Neuron (in vitro differentiated cells): Measurements from ENCODE around the gene ELL2.

Experiments used
- H2AFZ ChIP-seq: one replicate; pipeline ENCODE4 v1.6.1; 2013; ENCODE audit warnings: low read depth, mild to moderate bottlenecking, inconsistent platforms, low read length, moderate library complexity
- H3K27me3 ChIP-seq: one replicate; pipeline ENCODE4 v1.6.1; 2013; ENCODE audit warnings: low read length; ENCODE audit not compliant: insufficient read depth
- H3K36me3 ChIP-seq: one replicate; pipeline ENCODE4 v1.6.1; 2013; ENCODE audit warnings: low read length; ENCODE audit not compliant: insufficient read depth
- H3K4me1 ChIP-seq: one replicate; pipeline ENCODE4 v1.6.1; 2013; ENCODE audit warnings: low read length; ENCODE audit not compliant: insufficient read depth
- H3K4me3 ChIP-seq: 2 replicates; pipeline ENCODE4 v1.5.1; 2013; ENCODE audit warnings: mild to moderate bottlenecking, low read length, moderate library complexity
- H3K9me3 ChIP-seq: one replicate; pipeline ENCODE4 v1.6.1; 2013; ENCODE audit warnings: low read length

Gene ELL2

DNA sequence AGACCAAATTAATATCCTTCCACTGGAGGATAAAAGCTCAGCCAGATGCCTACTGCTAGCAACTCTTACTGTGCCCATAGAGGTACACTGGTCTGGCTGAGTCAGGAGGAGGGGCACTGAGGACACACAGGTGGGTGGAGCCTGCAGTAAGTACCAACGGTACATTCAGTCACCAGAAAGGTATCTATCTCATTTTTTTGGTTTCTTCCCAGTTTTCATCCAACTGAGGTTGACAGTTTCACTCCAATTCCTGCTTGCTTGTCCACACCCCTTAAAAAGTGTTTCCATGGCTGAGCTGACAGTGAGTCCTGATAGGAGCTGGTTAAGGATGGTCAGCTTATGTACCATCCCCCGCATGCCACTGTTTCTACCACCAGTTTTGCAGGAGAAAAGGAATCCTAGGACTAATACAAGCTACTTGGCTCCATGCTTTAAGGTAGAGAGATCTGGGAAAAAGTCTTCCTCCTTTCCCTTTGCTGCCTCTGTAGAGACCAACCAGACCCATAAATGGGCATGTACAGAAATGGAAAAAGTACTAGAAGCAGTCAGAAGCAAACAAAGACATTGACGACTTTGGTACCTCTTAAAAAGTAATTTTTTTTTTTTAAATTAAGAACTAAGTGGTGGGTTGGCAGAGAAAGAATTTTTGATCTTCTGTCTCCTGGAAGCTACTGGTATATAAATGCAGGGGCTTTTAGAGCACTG lies 3.2 kb downstream of the ELL2 start:
- Histone ChIP-seq H3K4me3 (no peak overlapping the region), H3K27me3 (no peaks in the 10 kb centered on the region), H3K4me1 (peaks cover 24% of the 10 kb centered on the region), H3K36me3 (no peaks in the 10 kb centered on the region), H2AFZ (no peak overlapping the region), H3K9me3 (no peaks in the 10 kb centered on the region)

DNA sequence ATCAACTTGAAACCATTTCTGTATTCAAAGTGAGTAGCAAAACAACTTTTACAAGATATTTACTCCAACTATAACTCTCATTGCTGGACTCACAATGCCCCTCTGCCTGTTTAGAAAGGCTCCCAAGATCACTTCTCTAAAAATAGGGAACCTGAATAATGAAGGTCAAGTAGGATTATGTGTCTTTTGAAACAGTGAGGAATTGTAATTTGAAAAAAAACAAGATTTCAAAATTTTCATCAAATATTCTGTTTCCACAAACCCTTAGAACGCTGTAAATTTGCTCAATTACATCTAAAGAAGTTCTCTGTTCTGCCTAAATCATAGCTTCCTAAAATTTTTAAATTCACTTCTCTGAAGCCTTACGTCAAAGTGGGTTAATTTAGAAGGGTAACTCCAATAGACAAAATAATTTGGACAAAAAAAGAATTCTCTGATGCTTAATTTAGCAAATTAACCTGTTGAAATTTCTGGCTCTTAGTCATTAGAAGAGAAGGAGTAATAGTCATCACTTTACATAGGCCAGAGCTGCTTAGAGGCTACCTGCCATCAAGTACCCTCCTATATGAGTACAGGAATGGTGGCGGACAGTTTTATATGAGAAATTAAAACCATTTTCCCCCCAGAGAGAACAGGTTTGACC lies 4.0 kb downstream of the ELL2 start:
- no peaks in the 10 kb centered on the region for H3K9me3 ChIP-seq
- H2AFZ ChIP-seq: no peak overlapping the region
- no peaks in the 10 kb centered on the region for H3K36me3 ChIP-seq
- H3K4me1 ChIP-seq: peaks cover 24% of the 10 kb centered on the region
- H3K4me3 ChIP-seq: no peak overlapping the region
- no peaks in the 10 kb centered on the region for H3K27me3 ChIP-seq

DNA sequence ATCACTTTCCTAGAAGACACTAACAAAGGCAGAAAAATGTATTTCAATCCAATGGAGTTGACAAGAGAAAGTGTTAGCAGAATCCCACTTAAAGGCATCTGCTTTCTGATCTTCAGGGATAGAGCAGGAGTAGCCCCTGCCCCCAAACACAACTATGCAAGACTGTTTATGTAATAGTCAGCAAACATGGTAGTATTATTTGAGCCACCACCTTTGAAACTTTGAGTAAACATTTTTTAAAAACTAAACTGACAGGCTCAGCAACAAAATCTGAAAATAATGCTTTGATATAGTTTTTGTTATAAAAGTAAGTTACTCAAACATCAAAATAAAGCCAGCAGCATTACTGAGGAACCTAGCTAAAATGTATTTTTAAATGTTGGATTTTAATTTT lies 4.8 kb downstream of the ELL2 start:
- H3K4me1 ChIP-seq: peaks cover 24% of the 10 kb centered on the region
- no peaks in the 10 kb centered on the region for H3K27me3 ChIP-seq
- H3K36me3 ChIP-seq: no peaks in the 10 kb centered on the region
- peaks cover 3% of the 10 kb centered on the region for H3K9me3 ChIP-seq
- no peak overlapping the region for H2AFZ ChIP-seq
- H3K4me3 ChIP-seq: no peak overlapping the region

DNA sequence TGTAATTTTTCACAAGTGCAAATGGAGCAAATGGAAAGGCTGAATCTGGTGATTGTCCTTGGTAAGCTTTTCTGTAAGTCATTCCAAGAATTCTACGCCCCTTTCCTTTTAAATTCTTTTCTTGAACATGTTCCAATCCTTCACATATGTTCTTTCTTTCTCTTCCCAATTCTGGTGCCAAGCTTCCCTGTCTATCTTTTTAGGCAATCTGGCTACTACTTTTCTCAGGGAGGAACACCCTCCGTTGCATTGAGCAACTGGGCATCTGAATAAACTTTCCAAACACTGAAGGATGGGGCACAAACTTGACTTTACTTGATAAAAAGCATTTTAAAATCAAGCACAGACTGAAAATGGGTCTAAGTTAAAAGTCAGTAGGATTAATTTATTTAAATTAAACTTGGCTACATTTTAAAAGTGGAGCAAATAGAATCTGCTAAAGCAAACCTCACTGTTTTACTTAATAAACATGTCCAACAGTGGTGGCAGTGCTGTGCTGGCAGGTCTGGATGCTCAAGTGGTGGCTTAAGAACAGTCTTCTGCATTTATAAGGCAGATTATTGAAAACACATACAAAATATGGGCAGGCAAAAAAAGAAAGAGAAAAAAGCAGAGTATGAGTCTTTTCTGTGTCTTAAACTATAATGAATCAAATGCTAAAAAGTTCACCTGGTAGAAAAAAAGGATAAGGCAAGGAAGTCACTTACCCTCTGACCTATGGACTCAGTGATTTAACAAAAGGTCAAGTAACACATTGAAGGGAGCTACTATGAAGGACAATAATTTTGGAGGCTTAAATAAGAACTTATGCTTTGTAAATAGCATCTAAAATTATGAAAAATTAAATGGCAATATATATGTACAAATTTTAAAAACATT lies 5.4 kb downstream of the ELL2 start:
- H2AFZ ChIP-seq: no peak overlapping the region
- no peaks in the 10 kb centered on the region for H3K36me3 ChIP-seq
- H3K4me1 ChIP-seq: peaks cover 24% of the 10 kb centered on the region

DNA sequence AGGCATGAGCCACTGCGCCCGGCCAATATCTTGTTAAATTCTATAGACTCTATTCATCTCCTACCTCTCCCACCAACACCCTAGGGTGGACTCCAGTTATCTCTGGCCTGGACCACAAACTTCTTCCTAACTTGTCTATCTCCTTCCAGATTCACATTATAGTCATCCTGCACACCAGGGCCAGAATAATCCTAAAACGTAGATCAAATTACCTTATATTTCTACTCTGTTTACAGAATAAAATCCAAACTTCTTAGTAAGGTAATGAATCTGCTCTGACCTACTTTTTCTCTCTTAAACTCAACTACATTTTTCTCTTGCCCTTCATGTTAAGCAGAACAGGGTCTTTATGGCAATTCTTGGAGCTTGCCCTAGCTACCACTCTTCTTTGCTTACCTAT lies 6.9 kb downstream of the ELL2 start:
- Histone ChIP-seq H3K9me3 (peaks cover 3% of the 10 kb centered on the region), H3K4me3 (no peak overlapping the region), H3K4me1 (peaks cover 15% of the 10 kb centered on the region), H3K27me3 (no peaks in the 10 kb centered on the region), H2AFZ (no peak overlapping the region), H3K36me3 (no peaks in the 10 kb centered on the region)

More for the DNA sequence above, 5.4 kb downstream of the ELL2 start:
- peaks cover 3% of the 10 kb centered on the region for H3K9me3 ChIP-seq
- H3K4me3 ChIP-seq: no peak overlapping the region
- no peaks in the 10 kb centered on the region for H3K27me3 ChIP-seq

DNA sequence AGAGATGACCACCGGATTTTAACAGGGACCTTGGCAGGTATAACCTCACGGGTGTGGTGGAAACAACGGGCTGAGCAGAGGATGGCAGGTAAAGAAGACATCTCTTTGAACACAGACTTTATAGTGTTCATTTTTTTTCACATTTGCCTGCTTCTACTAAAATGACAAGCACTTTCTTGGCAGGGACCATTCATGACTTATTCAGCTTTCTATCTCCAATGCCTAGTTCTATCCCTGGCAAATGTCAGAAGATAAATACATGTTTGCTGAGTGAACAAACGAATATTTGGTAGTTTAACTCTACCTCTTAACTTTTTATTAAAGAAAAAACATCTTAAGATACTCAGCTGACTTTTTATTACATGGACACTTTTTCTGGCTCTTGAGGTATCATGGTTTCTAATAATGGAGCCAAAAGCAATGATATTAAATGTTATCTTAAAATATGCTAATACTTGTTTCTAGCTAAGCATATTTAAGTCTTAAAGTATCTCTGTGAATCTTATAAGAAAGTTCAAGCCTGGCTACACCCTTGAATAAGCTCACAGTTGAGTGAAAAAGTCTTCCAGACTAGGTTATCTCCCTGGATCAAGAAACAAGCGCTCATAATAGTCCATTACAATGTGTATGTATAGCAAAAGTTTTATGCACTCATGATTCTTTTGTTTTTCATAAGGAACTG lies 8.5 kb downstream of the ELL2 start:
- Histone ChIP-seq H3K4me3 (no peak overlapping the region), H3K27me3 (no peaks in the 10 kb centered on the region), H3K4me1 (no peaks in the 10 kb centered on the region)

DNA sequence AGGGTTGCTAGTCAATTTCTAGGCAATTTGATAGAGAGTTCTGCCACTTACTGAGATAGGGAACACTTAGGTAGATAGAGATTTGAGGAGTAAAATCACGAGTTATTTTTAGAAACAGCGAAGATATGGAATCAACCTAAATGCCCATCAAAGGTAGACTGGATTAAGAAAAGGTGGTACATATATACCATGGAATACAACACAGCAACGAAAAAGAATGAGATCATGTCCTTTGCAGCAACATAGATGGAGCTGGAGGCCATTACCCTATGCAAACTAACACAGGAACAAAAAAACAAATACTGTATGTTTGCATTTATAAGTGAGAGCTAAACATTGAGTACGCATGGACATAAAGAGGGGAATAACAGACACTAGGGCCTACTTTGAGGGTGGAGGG lies 9.7 kb downstream of the ELL2 start:
- no peak overlapping the region for H3K4me3 ChIP-seq
- no peak overlapping the region for H2AFZ ChIP-seq
- no peaks in the 10 kb centered on the region for H3K4me1 ChIP-seq
- no peaks in the 10 kb centered on the region for H3K27me3 ChIP-seq
- peaks cover 3% of the 10 kb centered on the region for H3K9me3 ChIP-seq
- H3K36me3 ChIP-seq: no peaks in the 10 kb centered on the region

More for the DNA sequence above, 8.5 kb downstream of the ELL2 start:
- peaks cover 3% of the 10 kb centered on the region for H3K9me3 ChIP-seq
- H2AFZ ChIP-seq: no peak overlapping the region
- no peaks in the 10 kb centered on the region for H3K36me3 ChIP-seq

DNA sequence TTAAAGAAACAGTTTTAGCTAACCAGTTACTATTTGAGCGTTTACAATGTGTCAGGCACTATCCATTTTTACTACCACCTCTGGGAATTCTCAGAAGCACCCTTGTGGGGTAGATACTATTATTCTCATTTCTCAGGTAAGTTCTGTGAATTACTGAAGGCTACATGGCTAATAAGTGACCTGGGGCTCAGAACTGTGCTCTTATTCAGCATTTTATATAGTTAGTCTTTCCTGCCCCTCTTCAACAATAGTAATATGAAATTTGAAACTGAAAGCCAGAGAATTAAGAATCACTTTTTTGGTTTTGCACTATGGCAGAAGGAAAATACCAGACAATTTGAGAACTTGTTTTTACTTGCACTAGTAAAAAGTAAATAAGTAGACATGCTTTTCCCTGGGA lies 11.8 kb downstream of the ELL2 start:
- H3K9me3 ChIP-seq: peaks cover 3% of the 10 kb centered on the region
- no peaks in the 10 kb centered on the region for H3K36me3 ChIP-seq
- H3K4me3 ChIP-seq: no peak overlapping the region
- no peak overlapping the region for H2AFZ ChIP-seq
- H3K27me3 ChIP-seq: no peaks in the 10 kb centered on the region
- H3K4me1 ChIP-seq: no peaks in the 10 kb centered on the region

DNA sequence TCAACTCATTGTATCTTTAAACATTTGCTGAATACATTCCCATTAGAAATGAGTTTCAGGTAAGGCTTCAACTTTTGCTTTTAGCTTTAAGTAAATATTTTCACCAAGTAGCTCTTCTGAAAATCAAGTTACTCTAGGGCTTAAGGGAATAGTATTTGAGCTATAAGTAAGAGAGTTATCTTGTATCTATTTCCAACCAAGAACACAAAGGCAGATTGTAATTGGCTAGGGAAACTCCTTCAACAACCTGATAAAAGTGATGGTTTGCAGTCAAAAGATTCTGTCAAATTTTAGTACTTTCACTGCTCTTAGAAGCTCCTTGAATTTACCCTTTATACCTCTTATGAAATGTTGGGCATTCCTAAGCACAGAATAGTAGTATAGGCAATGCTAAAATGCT lies 13.0 kb downstream of the ELL2 start:
- no peak overlapping the region for H2AFZ ChIP-seq
- no peaks in the 10 kb centered on the region for H3K27me3 ChIP-seq
- H3K4me1 ChIP-seq: no peaks in the 10 kb centered on the region
- H3K4me3 ChIP-seq: no peak overlapping the region
- peaks cover 3% of the 10 kb centered on the region for H3K9me3 ChIP-seq
- H3K36me3 ChIP-seq: no peaks in the 10 kb centered on the region

DNA sequence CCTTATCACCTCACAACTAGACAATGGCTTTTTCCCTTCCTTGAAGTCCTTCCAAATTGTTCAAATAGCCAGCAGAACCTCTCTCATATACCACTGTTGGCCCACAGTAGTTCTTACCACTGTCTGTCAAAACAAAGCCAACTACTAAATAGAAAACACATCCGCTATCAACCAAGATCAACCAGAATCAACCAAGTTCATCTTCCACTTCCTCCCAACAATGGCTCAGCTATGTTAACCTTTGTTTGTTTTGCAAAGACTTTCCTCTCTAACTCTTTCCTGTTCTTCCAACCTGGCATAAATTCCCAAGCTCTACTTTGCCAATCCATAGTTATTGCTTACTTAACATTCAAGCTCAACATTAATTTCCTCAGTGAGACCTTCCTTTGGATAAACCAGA lies 15.2 kb downstream of the ELL2 start:
- Histone ChIP-seq H3K9me3 (no peaks in the 10 kb centered on the region), H3K27me3 (no peaks in the 10 kb centered on the region), H2AFZ (no peak overlapping the region), H3K36me3 (no peaks in the 10 kb centered on the region), H3K4me3 (no peak overlapping the region), H3K4me1 (peaks cover 6% of the 10 kb centered on the region)

DNA sequence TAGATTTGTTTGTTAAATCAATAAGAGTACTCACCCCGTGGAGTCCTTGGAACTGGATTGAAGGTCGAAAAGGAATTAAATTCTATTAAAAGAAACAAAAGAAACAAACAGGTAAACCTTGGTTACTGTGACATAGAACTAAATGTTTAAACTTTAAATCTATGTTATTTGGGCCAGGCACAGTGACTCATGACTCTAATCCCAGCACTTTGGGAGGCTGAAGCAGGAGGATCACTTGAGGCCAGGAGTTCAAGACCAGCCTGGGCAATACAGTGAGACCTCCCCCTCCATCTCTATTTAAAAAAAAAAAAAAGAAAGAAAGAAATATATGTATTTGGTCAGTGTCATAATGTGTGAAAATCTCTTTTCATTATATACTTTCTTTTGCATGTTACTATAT lies 18.7 kb downstream of the ELL2 start:
- Histone ChIP-seq H3K4me3 (no peak overlapping the region), H3K27me3 (no peaks in the 10 kb centered on the region), H3K9me3 (no peaks in the 10 kb centered on the region), H2AFZ (no peak overlapping the region), H3K36me3 (no peaks in the 10 kb centered on the region), H3K4me1 (peaks cover 14% of the 10 kb centered on the region)

DNA sequence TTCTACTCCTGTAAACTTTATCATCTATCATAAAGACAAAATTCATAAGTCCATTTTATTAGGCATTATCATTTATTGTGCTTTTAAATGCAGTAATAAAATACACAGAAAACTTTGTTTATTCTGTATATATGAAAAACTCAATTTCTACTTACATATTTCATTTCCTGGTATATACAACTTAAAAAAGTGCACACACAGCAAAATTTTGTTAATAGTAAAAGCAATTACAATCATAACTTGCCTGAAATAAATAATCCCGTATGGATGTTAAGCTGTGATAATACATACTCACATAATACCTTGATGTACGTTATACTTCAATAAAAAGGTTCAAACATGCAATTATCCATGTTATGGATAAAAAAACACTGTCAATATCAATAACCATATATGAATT lies 19.2 kb downstream of the ELL2 start:
- Histone ChIP-seq H3K27me3 (no peaks in the 10 kb centered on the region), H3K4me1 (peaks cover 14% of the 10 kb centered on the region), H3K36me3 (no peaks in the 10 kb centered on the region), H2AFZ (no peak overlapping the region), H3K4me3 (no peak overlapping the region), H3K9me3 (no peaks in the 10 kb centered on the region)

DNA sequence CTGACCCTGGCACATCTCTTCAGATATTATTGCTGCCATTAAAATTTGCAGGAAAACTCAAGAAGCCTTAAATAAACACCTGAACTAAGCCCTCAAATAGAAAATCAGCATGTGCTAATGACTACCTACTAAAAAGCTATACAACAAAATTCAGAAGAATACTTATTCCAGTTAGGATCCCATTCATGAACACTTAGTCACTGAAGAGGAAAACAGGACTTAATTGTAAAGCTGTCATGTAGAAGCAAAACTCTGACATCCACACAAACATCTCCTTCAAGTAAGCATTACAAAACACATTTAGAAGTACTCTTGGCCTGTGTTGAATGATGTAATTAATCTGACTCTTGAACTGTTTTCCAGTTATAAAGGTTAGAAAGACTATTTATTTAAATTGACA lies 19.9 kb downstream of the ELL2 start:
- Histone ChIP-seq H3K4me1 (peaks cover 14% of the 10 kb centered on the region), H3K36me3 (no peaks in the 10 kb centered on the region), H2AFZ (no peak overlapping the region), H3K9me3 (no peaks in the 10 kb centered on the region), H3K27me3 (no peaks in the 10 kb centered on the region), H3K4me3 (no peak overlapping the region)
